ENCODE results near the gene RAD51B.

Gene RAD51B

GRCh38 chr14:67911562-67911961 is 92.0 kb downstream of the RAD51B start:
- TF ChIP-seq CTCF (conservative IDR thresholded peaks at IDR 0.05), result no peak
- no peak for TF ChIP-seq ZFX (IDR thresholded peaks at IDR 0.05)
- no peak overlapping the region for H3K27ac ChIP-seq

GRCh38 chr14:67916430-67916829 is 96.9 kb downstream of the RAD51B start:
- no peak for TF ChIP-seq CTCF (conservative IDR thresholded peaks at IDR 0.05)
- no peak for TF ChIP-seq ZFX (IDR thresholded peaks at IDR 0.05)
- H3K27ac ChIP-seq, result no peak overlapping the region

GRCh38 chr14:67917006-67917405 is 97.4 kb downstream of the RAD51B start:
- no peak overlapping the region for H3K27ac ChIP-seq
- TF ChIP-seq CTCF (conservative IDR thresholded peaks at IDR 0.05) (no peak), ZFX (IDR thresholded peaks at IDR 0.05) (no peak)

- H3K27ac ChIP-seq, result no peak overlapping the region
- TF ChIP-seq ZFX (IDR thresholded peaks at IDR 0.05) (no peak), CTCF (conservative IDR thresholded peaks at IDR 0.05) (no peak)
These were observed 99.3 kb downstream of the RAD51B start for GRCh38 chr14:67918838-67919237.

GRCh38 chr14:67919259-67920032 is 99.9 kb downstream of the RAD51B start:
- TF ChIP-seq ZFX (IDR thresholded peaks at IDR 0.05), result no peak
- TF ChIP-seq CTCF (conservative IDR thresholded peaks at IDR 0.05), result no peak

GRCh38 chr14:67926821-67927220 is 107.2 kb downstream of the RAD51B start:
- no peak for TF ChIP-seq CTCF (conservative IDR thresholded peaks at IDR 0.05)
- no peak for TF ChIP-seq ZFX (IDR thresholded peaks at IDR 0.05)
- H3K27ac ChIP-seq, result no peak overlapping the region

More at GRCh38 chr14:67919259-67920032, 99.9 kb downstream of the RAD51B start:
- H3K27ac ChIP-seq, result no peak overlapping the region

GRCh38 chr14:67927244-67927643 is 107.7 kb downstream of the RAD51B start:
- no peak overlapping the region for H3K27ac ChIP-seq
- TF ChIP-seq CTCF (conservative IDR thresholded peaks at IDR 0.05), result no peak
- TF ChIP-seq ZFX (IDR thresholded peaks at IDR 0.05), result no peak

Data from C4-2B (cell line).